HUES6 (cell line): ENCODE results near the gene SLC12A7.

ENCODE experiments used
- H3K27ac ChIP-seq: 2 replicates; pipeline ENCODE4 v1.7.0; 2013; ENCODE audit warnings: low read depth, mild to moderate bottlenecking, low read length, inconsistent platforms
- H3K27me3 ChIP-seq: 2 replicates; pipeline ENCODE4 v1.6.1; 2013; ENCODE audit warnings: low read length; ENCODE audit not compliant: control insufficient read depth, insufficient read depth
- H3K36me3 ChIP-seq: 2 replicates; pipeline ENCODE4 v1.6.1; 2013; ENCODE audit warnings: low read length; ENCODE audit not compliant: control insufficient read depth, insufficient read depth
- H3K4me1 ChIP-seq: 2 replicates; pipeline ENCODE4 v1.6.1; 2013; ENCODE audit warnings: low read length; ENCODE audit not compliant: control insufficient read depth, insufficient read depth
- H3K4me3 ChIP-seq: 2 replicates; pipeline ENCODE4 v1.5.1; 2013; ENCODE audit warnings: low read depth, low read length
- H3K9ac ChIP-seq: one replicate; pipeline ENCODE4 v1.6.1; 2013; ENCODE audit warnings: mild to moderate bottlenecking, low read length
- H3K9me3 ChIP-seq: 2 replicates; pipeline ENCODE4 v1.6.1; 2013; ENCODE audit warnings: low read depth, low read length; ENCODE audit not compliant: control insufficient read depth, insufficient read depth

SLC12A7 gene

DNA sequence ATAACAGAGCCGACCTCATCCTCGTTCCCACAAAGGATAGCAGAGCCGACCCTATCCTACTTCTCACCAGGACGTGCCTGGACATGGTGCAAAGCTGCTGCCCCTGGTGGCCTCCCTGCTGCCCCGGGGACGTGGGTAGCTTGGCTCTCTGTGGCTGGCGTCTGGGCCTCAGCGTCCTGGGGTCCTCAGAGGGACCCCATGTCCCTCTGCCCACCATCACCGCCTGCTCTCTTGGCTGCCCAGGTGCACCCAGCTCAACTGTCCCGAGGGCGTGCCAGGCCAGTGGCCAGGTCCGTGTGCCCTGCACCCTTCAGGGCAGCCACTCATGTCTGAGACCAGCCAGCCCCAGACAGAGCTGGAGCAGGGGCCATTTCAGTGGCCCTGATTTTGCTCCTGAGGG, 94.8 kb downstream of the SLC12A7 start:
- H3K27ac ChIP-seq: no peak overlapping the region
- no peaks in the 10 kb centered on the region; the same call in 1 of the 2 replicates for H3K27me3 ChIP-seq
- no peak overlapping the region for H3K4me3 ChIP-seq
- H3K9me3 ChIP-seq: no peaks in the 10 kb centered on the region
- no peaks in the 10 kb centered on the region for H3K36me3 ChIP-seq
- no peak overlapping the region for H3K9ac ChIP-seq
- H3K4me1 ChIP-seq: peaks cover 8% of the 10 kb centered on the region; the same call in 1 of the 2 replicates

DNA sequence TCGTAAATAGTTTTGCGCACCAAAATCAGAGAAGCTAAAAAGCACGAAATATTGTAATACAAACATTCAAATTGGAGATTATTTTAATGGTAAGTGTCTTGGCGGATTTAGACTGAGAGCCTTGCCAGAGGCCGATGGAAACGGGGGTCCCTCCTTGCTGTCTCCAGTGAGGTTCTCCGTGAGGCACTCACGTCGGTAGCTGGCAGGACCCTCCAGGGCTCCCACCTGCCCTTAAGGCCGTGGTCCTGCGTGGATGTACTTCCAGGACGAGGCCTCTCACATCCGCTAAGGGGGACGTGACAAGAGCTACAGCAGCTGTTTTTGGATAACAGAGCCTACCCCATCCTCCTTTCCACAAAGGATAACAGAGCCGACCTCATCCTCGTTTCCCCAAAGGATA, 95.4 kb downstream of the SLC12A7 start:
- no peak overlapping the region for H3K27ac ChIP-seq
- no peak overlapping the region for H3K4me3 ChIP-seq
- H3K27me3 ChIP-seq: no peaks in the 10 kb centered on the region; the same call in 1 of the 2 replicates
- no peaks in the 10 kb centered on the region for H3K9me3 ChIP-seq
- no peak overlapping the region for H3K9ac ChIP-seq
- H3K36me3 ChIP-seq: no peaks in the 10 kb centered on the region
- H3K4me1 ChIP-seq: peaks cover 6% of the 10 kb centered on the region; the same call in 1 of the 2 replicates

DNA sequence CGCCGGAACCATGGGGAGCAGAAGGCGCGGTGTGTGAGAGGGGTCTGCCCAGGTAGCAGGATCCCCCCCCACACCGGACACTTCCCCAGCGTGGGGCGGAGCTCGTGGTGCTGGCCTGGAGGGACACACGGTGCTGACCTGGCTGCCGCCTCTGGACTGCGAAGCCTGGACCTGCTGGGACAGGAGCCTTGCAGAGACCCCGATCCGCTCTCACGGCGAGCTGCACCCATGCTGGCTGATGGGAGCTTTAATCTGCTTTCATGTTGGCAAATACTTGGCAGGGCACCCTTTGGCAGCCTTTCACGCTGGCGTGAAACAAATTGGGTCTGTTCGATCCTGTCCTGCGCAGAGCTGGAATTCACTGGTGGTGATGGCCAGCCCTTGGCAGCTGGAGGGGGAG, 95.8 kb downstream of the SLC12A7 start:
- no peak overlapping the region for H3K9ac ChIP-seq
- H3K4me1 ChIP-seq: peaks cover 3% of the 10 kb centered on the region; the same call in 1 of the 2 replicates
- no peaks in the 10 kb centered on the region for H3K9me3 ChIP-seq
- H3K4me3 ChIP-seq: no peak overlapping the region
- H3K27me3 ChIP-seq: no peaks in the 10 kb centered on the region; the same call in 1 of the 2 replicates
- no peak overlapping the region for H3K27ac ChIP-seq
- H3K36me3 ChIP-seq: no peaks in the 10 kb centered on the region

DNA sequence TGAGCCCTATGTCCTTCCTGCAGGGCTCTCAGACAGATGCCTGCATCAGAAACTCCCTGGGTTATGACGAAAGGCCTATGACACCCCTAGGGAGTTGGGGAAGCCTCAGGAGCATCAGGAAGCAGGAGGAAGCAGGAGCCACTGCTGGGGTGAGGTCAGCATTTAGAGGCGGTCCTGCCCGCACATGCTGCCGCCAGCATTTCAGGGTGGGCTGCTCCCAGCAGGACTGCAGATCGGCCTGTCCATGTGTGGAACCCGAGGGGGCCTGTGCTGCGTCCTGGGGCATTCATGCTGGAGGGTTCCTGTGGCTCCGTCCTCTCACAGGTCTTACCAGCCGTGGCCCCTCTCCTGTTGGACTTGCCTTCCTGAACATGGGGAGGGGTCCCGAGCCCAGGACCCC, 96.4 kb downstream of the SLC12A7 start:
- H3K27ac ChIP-seq: no peak overlapping the region
- H3K27me3 ChIP-seq: peaks cover 2% of the 10 kb centered on the region
- H3K4me3 ChIP-seq: no peak overlapping the region
- H3K4me1 ChIP-seq: peaks cover 8% of the 10 kb centered on the region
- H3K36me3 ChIP-seq: no peaks in the 10 kb centered on the region
- no peak overlapping the region for H3K9ac ChIP-seq
- no peaks in the 10 kb centered on the region for H3K9me3 ChIP-seq

DNA sequence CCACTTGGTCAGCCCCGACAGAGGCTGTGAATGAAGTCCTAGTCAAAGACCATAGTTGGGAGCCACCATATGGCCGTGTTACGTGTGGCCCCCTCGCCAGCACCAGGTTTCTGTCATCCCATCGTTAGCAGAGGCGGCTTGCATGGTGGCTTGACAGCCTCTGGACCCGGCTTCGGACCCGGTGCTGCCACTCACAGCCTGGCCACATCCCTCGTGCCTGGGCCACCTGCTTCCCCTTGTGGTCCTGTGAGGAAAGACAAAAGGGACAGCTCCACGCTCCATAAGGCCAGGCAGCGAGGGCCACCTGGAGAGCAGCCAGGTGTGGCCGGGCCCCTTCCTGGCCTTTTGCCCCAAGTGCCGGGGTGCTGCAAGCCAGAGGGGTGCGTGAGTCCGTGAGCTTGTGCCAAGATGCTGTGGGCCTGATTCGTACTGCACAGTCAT, 97.1 kb downstream of the SLC12A7 start:
- H3K9ac ChIP-seq: no peak overlapping the region
- H3K36me3 ChIP-seq: no peaks in the 10 kb centered on the region
- H3K4me1 ChIP-seq: peaks cover 12% of the 10 kb centered on the region
- peaks cover 9% of the 10 kb centered on the region for H3K27me3 ChIP-seq
- H3K9me3 ChIP-seq: no peaks in the 10 kb centered on the region
- no peak overlapping the region for H3K27ac ChIP-seq
- no peak overlapping the region for H3K4me3 ChIP-seq

DNA sequence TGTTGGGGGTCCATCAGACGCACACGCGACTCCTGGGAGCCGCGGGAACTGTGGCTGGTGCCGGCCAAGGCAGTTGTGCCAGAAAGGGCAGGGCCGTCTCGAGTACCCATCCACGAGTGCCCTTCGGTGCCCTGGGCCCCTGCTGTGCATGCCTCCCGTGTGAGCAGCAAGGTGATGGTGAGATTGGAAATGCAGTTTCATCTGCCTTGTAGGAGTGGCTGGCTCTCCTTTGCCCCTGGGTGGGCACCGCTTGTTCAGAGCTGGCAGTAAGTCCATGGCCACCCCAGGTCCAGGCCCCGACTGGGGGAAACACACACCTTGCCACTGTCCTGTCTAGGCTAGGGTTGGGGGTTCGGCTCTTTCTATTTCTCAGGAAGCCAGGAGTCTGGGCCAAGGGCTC, 97.5 kb downstream of the SLC12A7 start:
- Histone ChIP-seq H3K9me3 (no peaks in the 10 kb centered on the region), H3K27ac (no peak overlapping the region), H3K36me3 (no peaks in the 10 kb centered on the region), H3K4me3 (no peak overlapping the region), H3K27me3 (peaks cover 13% of the 10 kb centered on the region), H3K9ac (no peak overlapping the region), H3K4me1 (peaks cover 15% of the 10 kb centered on the region)

DNA sequence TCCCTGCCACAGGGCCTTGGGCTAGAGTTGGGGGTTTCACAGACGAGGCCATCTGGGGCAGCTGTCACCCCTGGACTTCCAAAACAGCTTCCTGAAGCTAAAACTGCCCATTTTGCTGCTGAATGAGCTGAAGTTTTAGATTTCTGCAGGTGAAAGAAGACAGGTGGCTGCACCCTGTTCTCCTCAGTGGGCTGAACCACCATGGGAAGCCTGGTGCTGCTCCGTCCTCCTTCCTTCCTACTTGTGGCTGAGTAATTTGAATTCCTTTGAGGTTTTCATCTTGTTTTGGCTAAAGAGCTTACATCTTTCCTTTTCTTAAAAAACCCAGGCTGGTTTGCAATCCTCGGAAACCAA, 97.9 kb downstream of the SLC12A7 start:
- Histone ChIP-seq H3K9ac (no peak overlapping the region), H3K9me3 (no peaks in the 10 kb centered on the region), H3K36me3 (no peaks in the 10 kb centered on the region), H3K4me1 (peaks cover 15% of the 10 kb centered on the region), H3K27me3 (peaks cover 17% of the 10 kb centered on the region), H3K27ac (no peak overlapping the region), H3K4me3 (no peak overlapping the region)

DNA sequence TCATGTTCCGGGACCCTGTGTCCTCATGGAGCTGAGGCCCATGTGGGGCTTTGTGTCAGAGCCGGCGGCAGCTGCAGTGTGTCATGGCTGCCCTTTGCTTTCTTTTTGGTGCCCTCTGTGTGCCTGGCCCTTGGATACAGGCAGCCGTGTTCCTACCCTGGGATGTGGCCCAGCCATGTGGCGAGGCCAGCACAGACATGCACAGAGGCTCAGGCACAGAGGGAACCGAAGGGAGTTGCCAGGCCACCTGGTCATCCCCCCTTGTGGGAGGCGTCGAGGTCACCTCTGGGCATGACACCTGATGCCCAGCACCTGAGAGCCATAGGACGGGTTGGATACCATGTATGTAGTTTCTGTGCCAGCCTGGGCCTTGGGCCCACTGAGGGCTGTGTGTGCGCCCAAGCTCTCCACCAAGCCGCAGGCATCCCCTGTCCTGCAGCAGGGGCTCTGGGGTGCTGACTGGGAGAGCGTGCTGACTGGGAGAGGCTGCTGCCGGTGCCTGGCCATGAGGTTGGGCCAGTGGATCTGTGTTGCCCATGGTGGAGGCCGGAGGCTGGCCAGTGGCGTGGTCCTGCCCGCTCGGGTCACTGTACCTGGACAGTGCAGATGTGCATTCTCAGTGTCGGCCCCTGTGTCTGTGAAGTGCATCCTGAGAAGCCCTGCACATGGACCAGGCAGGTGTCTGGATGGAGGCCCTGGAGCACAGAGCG, 98.5 kb downstream of the SLC12A7 start:
- Histone ChIP-seq H3K27ac (no peak overlapping the region), H3K4me3 (no peak overlapping the region), H3K4me1 (peaks cover 16% of the 10 kb centered on the region), H3K36me3 (no peaks in the 10 kb centered on the region), H3K9ac (no peak overlapping the region), H3K9me3 (no peaks in the 10 kb centered on the region), H3K27me3 (peaks cover 18% of the 10 kb centered on the region)

DNA sequence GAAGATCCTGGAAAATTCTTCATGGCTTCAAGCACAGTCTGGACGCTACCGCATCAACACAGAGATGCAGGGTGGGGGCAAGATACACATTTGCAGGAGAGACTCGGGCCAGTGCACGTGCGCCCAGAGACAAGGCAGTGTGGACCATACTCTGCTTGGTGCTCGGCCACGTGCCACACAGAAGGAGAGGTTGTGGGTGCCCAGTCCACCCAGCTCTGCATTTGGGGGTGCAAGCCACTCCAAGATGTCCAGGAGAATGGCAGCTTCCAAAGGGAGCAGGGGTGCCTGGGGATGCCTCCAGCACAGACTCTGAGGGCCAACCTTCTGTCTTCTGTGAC, 99.0 kb downstream of the SLC12A7 start:
- peaks cover 20% of the 10 kb centered on the region for H3K4me1 ChIP-seq
- no peak overlapping the region for H3K4me3 ChIP-seq
- H3K36me3 ChIP-seq: no peaks in the 10 kb centered on the region
- H3K9me3 ChIP-seq: no peaks in the 10 kb centered on the region
- peaks cover 23% of the 10 kb centered on the region for H3K27me3 ChIP-seq
- no peak overlapping the region for H3K27ac ChIP-seq
- no peak overlapping the region for H3K9ac ChIP-seq

DNA sequence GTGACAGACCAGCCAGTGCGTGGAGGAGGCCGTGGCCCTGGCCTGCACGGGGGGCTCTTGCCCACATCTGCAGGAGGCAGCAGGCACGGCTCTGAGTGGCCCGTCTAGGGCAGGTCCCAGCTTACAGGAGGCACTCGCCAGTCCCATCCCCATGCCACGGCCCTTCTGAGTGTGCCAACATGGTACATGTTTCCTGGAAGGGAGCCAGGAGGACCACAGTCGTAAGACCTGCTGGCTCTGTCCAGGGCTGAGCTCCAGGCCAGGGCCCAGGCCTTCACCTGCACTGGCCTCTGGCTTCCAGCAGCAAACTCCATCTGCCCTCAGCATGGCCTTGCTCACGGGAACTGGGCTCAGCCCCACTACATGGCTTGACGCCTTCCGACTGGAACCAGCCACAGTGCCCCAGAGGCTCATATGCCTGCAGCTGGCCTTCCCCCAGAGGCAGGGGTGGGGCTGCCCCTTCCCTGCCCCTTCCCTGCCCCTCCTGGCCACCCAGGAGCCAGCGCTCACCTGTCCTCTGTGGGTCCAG, 99.5 kb downstream of the SLC12A7 start:
- peaks cover 22% of the 10 kb centered on the region for H3K4me1 ChIP-seq
- no peaks in the 10 kb centered on the region for H3K36me3 ChIP-seq
- peaks cover 28% of the 10 kb centered on the region for H3K27me3 ChIP-seq
- no peak overlapping the region for H3K27ac ChIP-seq
- H3K9ac ChIP-seq: no peak overlapping the region
- no peaks in the 10 kb centered on the region for H3K9me3 ChIP-seq
- no peak overlapping the region for H3K4me3 ChIP-seq

DNA sequence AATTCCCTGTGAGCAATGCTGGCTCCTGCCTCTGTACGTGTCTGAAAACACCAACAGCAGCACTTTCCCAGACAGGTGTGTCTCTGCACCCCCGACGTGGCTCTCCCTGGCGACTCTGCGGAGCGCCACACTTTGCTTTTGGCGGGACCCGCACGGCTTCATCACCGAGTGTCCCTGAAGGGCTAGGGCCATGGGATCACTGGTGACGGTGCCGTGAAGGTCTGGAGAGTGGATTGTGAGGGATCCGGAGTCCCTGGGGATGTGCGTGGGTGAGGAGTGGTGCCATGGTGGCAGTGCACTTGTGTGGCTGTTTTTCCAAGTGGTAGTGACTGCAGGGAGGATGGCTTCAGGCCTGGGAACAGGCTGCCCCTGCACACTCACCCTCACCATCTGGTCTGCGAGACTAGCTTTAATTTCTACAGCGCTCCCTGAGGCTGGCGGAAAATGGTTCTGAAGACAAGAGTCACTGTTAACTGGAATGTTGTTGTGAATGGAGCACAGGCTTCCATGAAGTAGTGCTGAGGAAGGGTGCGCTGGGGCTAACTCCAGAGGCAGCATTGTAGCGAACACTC, 100.0 kb downstream of the SLC12A7 start:
- no peak overlapping the region for H3K9ac ChIP-seq
- H3K4me1 ChIP-seq: peaks cover 22% of the 10 kb centered on the region
- H3K9me3 ChIP-seq: no peaks in the 10 kb centered on the region
- no peak overlapping the region for H3K27ac ChIP-seq
- no peaks in the 10 kb centered on the region for H3K36me3 ChIP-seq
- peaks cover 33% of the 10 kb centered on the region for H3K27me3 ChIP-seq
- H3K4me3 ChIP-seq: no peak overlapping the region
